ENCODE measurements around the gene SDCCAG8.

Gene SDCCAG8

GRCh38 chr1:243234978-243235647 lies 20.7 kb upstream of the SDCCAG8 start:
- H3K9ac ChIP-seq (ENCODE audit: low read length in 2 of 2): no peak overlapping the region
- no peaks in the 10 kb centered on the region for H3K36me3 ChIP-seq (ENCODE audit: control insufficient read depth in 2 of 2, insufficient read depth in 2 of 2, low read length in 2 of 2)
- H3K4me3 ChIP-seq (ENCODE audit: low read length in 2 of 2): no peak overlapping the region
- no peaks in the 10 kb centered on the region for H3K27me3 ChIP-seq (ENCODE audit: control insufficient read depth in 1 of 2, insufficient read depth in 2 of 2, low read length in 2 of 2)
- no peak overlapping the region for H3K27ac ChIP-seq (ENCODE audit: low read length)
- H3K4me1 ChIP-seq (ENCODE audit: control insufficient read depth, insufficient read depth, low read length): no peaks in the 10 kb centered on the region
- peaks cover 0 to 4% of the 10 kb centered on the region in 2 donors for H3K9me3 ChIP-seq (ENCODE audit: control insufficient read depth in 2 of 2, low read length in 2 of 2)

DNA sequence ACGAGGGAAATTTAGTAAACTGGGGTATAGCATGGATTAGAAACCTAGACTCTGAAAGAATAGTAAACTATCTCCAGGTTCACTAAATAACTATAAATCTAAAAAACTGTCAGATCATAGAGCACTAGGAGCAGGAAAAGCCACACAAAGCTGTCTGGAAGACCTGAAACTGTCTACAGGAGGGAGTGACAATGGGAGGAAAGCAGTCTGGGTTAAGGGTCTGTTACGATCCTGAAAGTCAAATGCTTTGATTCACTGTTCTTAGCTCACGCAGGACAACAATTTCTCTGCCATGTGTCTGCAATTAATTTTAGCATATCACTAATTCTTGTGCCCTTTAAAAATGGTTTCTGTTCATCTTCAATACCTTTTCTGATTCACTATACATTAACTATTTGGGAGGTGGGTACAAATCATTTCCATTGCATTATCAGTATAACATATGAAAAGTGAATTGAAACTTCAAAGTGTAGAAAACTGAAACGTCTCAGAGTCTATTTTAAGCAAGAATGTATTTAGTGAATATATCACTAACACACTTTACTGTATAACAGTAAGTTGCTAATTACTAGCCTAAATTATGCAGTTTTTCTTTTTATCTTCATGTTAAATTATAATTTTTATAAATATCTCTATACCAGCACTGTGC lies 19.1 kb upstream of the SDCCAG8 start:
- H3K27me3 ChIP-seq (ENCODE audit: control insufficient read depth in 1 of 2, insufficient read depth in 2 of 2, low read length in 2 of 2): no peaks in the 10 kb centered on the region
- no peaks in the 10 kb centered on the region for H3K36me3 ChIP-seq (ENCODE audit: control insufficient read depth in 2 of 2, insufficient read depth in 2 of 2, low read length in 2 of 2)
- peaks cover 0 to 3% of the 10 kb centered on the region in 2 donors for H3K9me3 ChIP-seq (ENCODE audit: control insufficient read depth in 2 of 2, low read length in 2 of 2)
- H3K4me1 ChIP-seq (ENCODE audit: control insufficient read depth, insufficient read depth, low read length): no peaks in the 10 kb centered on the region
- no peak overlapping the region for H3K4me3 ChIP-seq (ENCODE audit: low read length in 2 of 2)
- H3K27ac ChIP-seq (ENCODE audit: low read length): no peak overlapping the region
- H3K9ac ChIP-seq (ENCODE audit: low read length in 2 of 2): no peak overlapping the region

GRCh38 chr1:243244432-243244841 lies 11.4 kb upstream of the SDCCAG8 start:
- H3K27ac ChIP-seq (ENCODE audit: low read length): no peak overlapping the region
- no peaks in the 10 kb centered on the region for H3K4me1 ChIP-seq (ENCODE audit: control insufficient read depth, insufficient read depth, low read length)
- H3K36me3 ChIP-seq (ENCODE audit: control insufficient read depth in 2 of 2, insufficient read depth in 2 of 2, low read length in 2 of 2): no peaks in the 10 kb centered on the region
- H3K9me3 ChIP-seq (ENCODE audit: control insufficient read depth in 2 of 2, low read length in 2 of 2): no peaks in the 10 kb centered on the region
- H3K27me3 ChIP-seq (ENCODE audit: control insufficient read depth in 1 of 2, insufficient read depth in 2 of 2, low read length in 2 of 2): no peaks in the 10 kb centered on the region
- H3K4me3 ChIP-seq (ENCODE audit: low read length in 2 of 2): no peak overlapping the region
- H3K9ac ChIP-seq (ENCODE audit: low read length in 2 of 2): no peak overlapping the region

- no peaks in the 10 kb centered on the region for H3K4me1 ChIP-seq (ENCODE audit: control insufficient read depth, insufficient read depth, low read length)
Observed at GRCh38 chr1:243246916-243247315, 8.9 kb upstream of the SDCCAG8 start.

GRCh38 chr1:243247901-243248300 lies 7.9 kb upstream of the SDCCAG8 start:
- H3K9me3 ChIP-seq (ENCODE audit: control insufficient read depth in 2 of 2, low read length in 2 of 2): no peaks in the 10 kb centered on the region
- no peak overlapping the region for H3K4me3 ChIP-seq (ENCODE audit: low read length in 2 of 2)
- H3K27me3 ChIP-seq (ENCODE audit: control insufficient read depth in 1 of 2, insufficient read depth in 2 of 2, low read length in 2 of 2): no peaks in the 10 kb centered on the region
- no peaks in the 10 kb centered on the region for H3K4me1 ChIP-seq (ENCODE audit: control insufficient read depth, insufficient read depth, low read length)
- no peaks in the 10 kb centered on the region for H3K36me3 ChIP-seq (ENCODE audit: control insufficient read depth in 2 of 2, insufficient read depth in 2 of 2, low read length in 2 of 2)
- H3K27ac ChIP-seq (ENCODE audit: low read length): no peak overlapping the region
- H3K9ac ChIP-seq (ENCODE audit: low read length in 2 of 2): no peak overlapping the region

More at GRCh38 chr1:243246916-243247315, 8.9 kb upstream of the SDCCAG8 start:
- Histone ChIP-seq H3K9me3 (ENCODE audit: control insufficient read depth in 2 of 2, low read length in 2 of 2) (no peaks in the 10 kb centered on the region), H3K36me3 (ENCODE audit: control insufficient read depth in 2 of 2, insufficient read depth in 2 of 2, low read length in 2 of 2) (no peaks in the 10 kb centered on the region), H3K27me3 (ENCODE audit: control insufficient read depth in 1 of 2, insufficient read depth in 2 of 2, low read length in 2 of 2) (no peaks in the 10 kb centered on the region), H3K27ac (ENCODE audit: low read length) (no peak overlapping the region), H3K4me3 (ENCODE audit: low read length in 2 of 2) (no peak overlapping the region), H3K9ac (ENCODE audit: low read length in 2 of 2) (no peak overlapping the region)

GRCh38 chr1:243249214-243249613 lies 6.6 kb upstream of the SDCCAG8 start:
- Histone ChIP-seq H3K9me3 (ENCODE audit: control insufficient read depth in 2 of 2, low read length in 2 of 2) (no peaks in the 10 kb centered on the region), H3K4me1 (ENCODE audit: control insufficient read depth, insufficient read depth, low read length) (peaks cover 2% of the 10 kb centered on the region), H3K36me3 (ENCODE audit: control insufficient read depth in 2 of 2, insufficient read depth in 2 of 2, low read length in 2 of 2) (no peaks in the 10 kb centered on the region)

GRCh38 chr1:243250102-243250501 lies 5.7 kb upstream of the SDCCAG8 start:
- Histone ChIP-seq H3K36me3 (ENCODE audit: control insufficient read depth in 2 of 2, insufficient read depth in 2 of 2, low read length in 2 of 2) (no peaks in the 10 kb centered on the region), H3K27ac (ENCODE audit: low read length) (no peak overlapping the region), H3K4me1 (ENCODE audit: control insufficient read depth, insufficient read depth, low read length) (peaks cover 2% of the 10 kb centered on the region), H3K4me3 (ENCODE audit: low read length in 2 of 2) (no peak overlapping the region), H3K27me3 (ENCODE audit: control insufficient read depth in 1 of 2, insufficient read depth in 2 of 2, low read length in 2 of 2) (no peaks in the 10 kb centered on the region), H3K9ac (ENCODE audit: low read length in 2 of 2) (no peak overlapping the region), H3K9me3 (ENCODE audit: control insufficient read depth in 2 of 2, low read length in 2 of 2) (no peaks in the 10 kb centered on the region)

More at GRCh38 chr1:243249214-243249613, 6.6 kb upstream of the SDCCAG8 start:
- Histone ChIP-seq H3K27me3 (ENCODE audit: control insufficient read depth in 1 of 2, insufficient read depth in 2 of 2, low read length in 2 of 2) (no peaks in the 10 kb centered on the region), H3K27ac (ENCODE audit: low read length) (no peak overlapping the region), H3K4me3 (ENCODE audit: low read length in 2 of 2) (no peak overlapping the region), H3K9ac (ENCODE audit: low read length in 2 of 2) (no peak overlapping the region)

GRCh38 chr1:243251539-243251938 lies 4.3 kb upstream of the SDCCAG8 start:
- Histone ChIP-seq H3K27me3 (ENCODE audit: control insufficient read depth in 1 of 2, insufficient read depth in 2 of 2, low read length in 2 of 2) (no peaks in the 10 kb centered on the region), H3K27ac (ENCODE audit: low read length) (no peak overlapping the region), H3K4me3 (ENCODE audit: low read length in 2 of 2) (no peak overlapping the region), H3K36me3 (ENCODE audit: control insufficient read depth in 2 of 2, insufficient read depth in 2 of 2, low read length in 2 of 2) (no peaks in the 10 kb centered on the region), H3K9me3 (ENCODE audit: control insufficient read depth in 2 of 2, low read length in 2 of 2) (no peaks in the 10 kb centered on the region), H3K4me1 (ENCODE audit: control insufficient read depth, insufficient read depth, low read length) (peaks cover 2% of the 10 kb centered on the region), H3K9ac (ENCODE audit: low read length in 2 of 2) (no peak overlapping the region)

- H3K27ac ChIP-seq (ENCODE audit: low read length): no peak overlapping the region
- peaks cover 2% of the 10 kb centered on the region for H3K4me1 ChIP-seq (ENCODE audit: control insufficient read depth, insufficient read depth, low read length)
- H3K36me3 ChIP-seq (ENCODE audit: control insufficient read depth in 2 of 2, insufficient read depth in 2 of 2, low read length in 2 of 2): no peaks in the 10 kb centered on the region
- no peaks in the 10 kb centered on the region for H3K27me3 ChIP-seq (ENCODE audit: control insufficient read depth in 1 of 2, insufficient read depth in 2 of 2, low read length in 2 of 2)
- no peaks in the 10 kb centered on the region for H3K9me3 ChIP-seq (ENCODE audit: control insufficient read depth in 2 of 2, low read length in 2 of 2)
- H3K4me3 ChIP-seq (ENCODE audit: low read length in 2 of 2): peak overlapping the region; percentile 63 to 91
- H3K9ac ChIP-seq (ENCODE audit: low read length in 2 of 2): peak overlapping the region; percentile 51 to 60
Observed at GRCh38 chr1:243253211-243253925, 2.5 kb upstream of the SDCCAG8 start.

GRCh38 chr1:243253926-243254232 lies 2.0 kb upstream of the SDCCAG8 start:
- Histone ChIP-seq H3K9ac (ENCODE audit: low read length in 2 of 2) (peak overlapping the region; percentile 56 to 60), H3K36me3 (ENCODE audit: control insufficient read depth in 2 of 2, insufficient read depth in 2 of 2, low read length in 2 of 2) (no peaks in the 10 kb centered on the region), H3K27me3 (ENCODE audit: control insufficient read depth in 1 of 2, insufficient read depth in 2 of 2, low read length in 2 of 2) (no peaks in the 10 kb centered on the region), H3K4me1 (ENCODE audit: control insufficient read depth, insufficient read depth, low read length) (peaks cover 2% of the 10 kb centered on the region), H3K4me3 (ENCODE audit: low read length in 2 of 2) (peak overlapping the region; percentile 63 to 91), H3K9me3 (ENCODE audit: control insufficient read depth in 2 of 2, low read length in 2 of 2) (no peaks in the 10 kb centered on the region), H3K27ac (ENCODE audit: low read length) (no peak overlapping the region)

Measured in stomach smooth muscle (tissue), 2 donors.